SK-MEL-5 (cell line): ENCODE measurements around the gene POLA1. TPM values are rescaled to one million over a fixed set of nuclear protein-coding genes. Genes with fewer than 3 reads are reported as not detected.
"Not testable (repeated sequence)": the region's sequence is repeated elsewhere in the genome, so short reads cannot be mapped to it uniquely, and the experiment has no call there.

Source experiments
- DNase-seq: peaks from one replicate; pipeline ENCODE4 v3.0.0-alpha.2; 2016; ENCODE audit warnings: low read depth, low spot score
- in situ Hi-C: cut with HindIII; loops from 2 replicates; pipeline ENCODE4 v1.10.0; 2016; ENCODE audit warnings: low sequenced_read_pairs, high pct_unique_total_duplicates, low pct_unique_long_range_greater_than_20kb
- polyA plus RNA-seq, 2 experiments: library from polyadenylated mRNA; depleted of rRNA; stranded (reverse); fragments of >200 nt; gene quantifications; 2 replicates each; pipeline ENCODE4 v1.2.3, GENCODE V29; 2015
- total RNA-seq: library from RNA; depleted of rRNA; stranded (reverse); fragments of >200 nt; shearing (Covaris generic); gene quantifications from 2 replicates; pipeline ENCODE4 v1.2.3, GENCODE V29; 2014; rRNA removed

POLA1 gene
- total RNA-seq: 18.0 and 24.2 TPM in 2 replicates
- 15.2 and 17.6 TPM in 2 replicates for polyA plus RNA-seq (2015; cell fraction: cytosol; rRNA removed)
- polyA plus RNA-seq (2015; cell fraction: nucleus; rRNA removed): 12.1 and 13.0 TPM in 2 replicates

- in situ Hi-C loops: no loop called here
- peak; percentile 96 for DNase-seq
Observed at GRCh38 chrX:24693453-24694202, at the start of gene POLA1. Gene POLA1 (plus strand): TSS chrX:24693918. CDS start chrX:24693962, 44 bp downstream.

- in situ Hi-C loops: no loop called here
- no peak for DNase-seq
Observed at GRCh38 chrX:24646006-24646405, 47.7 kb upstream of the POLA1 start.

GRCh38 chrX:24646745-24647182, 47.0 kb upstream of the POLA1 start:
- in situ Hi-C loops: no loop called here
- peak; percentile 13 for DNase-seq

GRCh38 chrX:24647257-24648058, 46.3 kb upstream of the POLA1 start, which contains the start of gene PCYT1B:
Gene PCYT1B (minus strand): TSS chrX:24647347. CDS start chrX:24647105, 242 bp downstream.
- DNase-seq: peak; percentile 32
- in situ Hi-C loops: no loop called here

GRCh38 chrX:24648495-24648894, 45.2 kb upstream of the POLA1 start:
- no peak for DNase-seq
- in situ Hi-C loops: no loop called here

GRCh38 chrX:24651783-24652182, 41.9 kb upstream of the POLA1 start:
- in situ Hi-C loops: no loop called here
- no peak for DNase-seq

GRCh38 chrX:24655679-24656078, 38.0 kb upstream of the POLA1 start:
- DNase-seq, in situ Hi-C loops: not testable (repeated sequence)

- DNase-seq: no peak
- in situ Hi-C loops: no loop called here
Observed at GRCh38 chrX:24657671-24658386, 35.9 kb upstream of the POLA1 start.

- in situ Hi-C loops: no loop called here
- no peak for DNase-seq
Observed at GRCh38 chrX:24658421-24658820, 35.3 kb upstream of the POLA1 start.

- in situ Hi-C loops: no loop called here
- DNase-seq: no peak
Observed at GRCh38 chrX:24659106-24659505, 34.6 kb upstream of the POLA1 start.

GRCh38 chrX:24659646-24660045, 34.1 kb upstream of the POLA1 start:
- no peak for DNase-seq
- in situ Hi-C loops: no loop called here

GRCh38 chrX:24661292-24661691, 32.4 kb upstream of the POLA1 start:
- DNase-seq: no peak
- in situ Hi-C loops: no loop called here

- DNase-seq: no peak
- in situ Hi-C loops: no loop called here
Observed at GRCh38 chrX:24662352-24662751, 31.4 kb upstream of the POLA1 start.

GRCh38 chrX:24668111-24668510, 25.6 kb upstream of the POLA1 start:
- peak; percentile 2 for DNase-seq
- in situ Hi-C loops: no loop called here

GRCh38 chrX:24672701-24673190, 21.0 kb upstream of the POLA1 start:
- in situ Hi-C loops: no loop called here
- DNase-seq: peak; percentile 69

GRCh38 chrX:24673424-24673823, 20.3 kb upstream of the POLA1 start:
- in situ Hi-C loops: no loop called here
- DNase-seq: no peak

- peak; percentile 37 for DNase-seq
- in situ Hi-C loops: no loop called here
Observed at GRCh38 chrX:24676403-24677024, 17.2 kb upstream of the POLA1 start.
